IMR-90 (cell line): ENCODE results near the gene CES4A. TPM values are rescaled to one million over a fixed set of nuclear protein-coding genes. Genes with fewer than 3 reads are reported as not detected.

Source experiments
- ATAC-seq: fragments of 200-7000 bp; cut with Tn5 transposase; 2 replicates; pipeline ENCODE4 v1.9.1; 2020; ENCODE audit warnings: low read depth, mild to moderate bottlenecking, moderate library complexity
- BruUV-seq: library from RNA; stranded (reverse); fragments of 400-500 nt; replicated peaks from 2 replicates; lab custom pipeline; 2021; lab: Mats Ljungman, UMichigan
- CTCF ChIA-PET: fragments of 300-600 bp; formaldehyde crosslinking; extraction: SDS; loops from one replicate; lab custom pipeline; 2021; ENCODE audit warnings: antibody characterized with exemption; lab: Yijun Ruan, JAX
- POLR2A ChIA-PET: fragments of 300-600 bp; sonication (Branson Sonifier 250); formaldehyde crosslinking; loops from one replicate; lab custom pipeline; 2022; ENCODE audit warnings: antibody characterized with exemption; ENCODE audit not compliant: unreplicated experiment; lab: Charles Lee
- DNase-seq: peaks from one replicate; pipeline ENCODE4 v3.0.0; 2013
- H2AFZ ChIP-seq: replicated peaks from 2 replicates; pipeline ENCODE3; 2013; ENCODE audit warnings: low read length, mild to moderate bottlenecking; ENCODE audit not compliant: poor library complexity
- H2AK5ac ChIP-seq: 2 replicates; pipeline ENCODE4 v1.6.1; 2013; ENCODE audit warnings: low read depth, low read length, inconsistent platforms
- H2AK9ac ChIP-seq: replicated peaks from 2 replicates; pipeline ENCODE3; 2013; ENCODE audit warnings: mild to moderate bottlenecking, low read depth, low read length, moderate library complexity; ENCODE audit not compliant: poor library complexity
- H2BK120ac ChIP-seq: 2 replicates; pipeline ENCODE4 v1.6.1; 2013; ENCODE audit warnings: low read depth, low read length, inconsistent platforms
- H2BK15ac ChIP-seq: 3 replicates; pipeline ENCODE4 v1.6.1; 2013; ENCODE audit warnings: low read depth, low read length, inconsistent platforms
- H2BK20ac ChIP-seq: 2 replicates; pipeline ENCODE4 v1.6.1; 2013; ENCODE audit warnings: low read depth, mild to moderate bottlenecking, inconsistent platforms, low read length, moderate library complexity
- H2BK5ac ChIP-seq: 2 replicates; pipeline ENCODE4 v1.6.1; 2013; ENCODE audit warnings: mild to moderate bottlenecking, low read depth, low read length, inconsistent platforms; ENCODE audit not compliant: poor library complexity, severe bottlenecking
- H3K14ac ChIP-seq: replicated peaks from 2 replicates; pipeline ENCODE4 v1.6.1; 2013; ENCODE audit warnings: low read depth, low read length, inconsistent platforms
- H3K18ac ChIP-seq: 2 replicates; pipeline ENCODE4 v1.6.1; 2013; ENCODE audit warnings: low read depth, low read length, control low read depth
- H3K23ac ChIP-seq: 2 replicates; pipeline ENCODE4 v1.6.1; 2013; ENCODE audit warnings: low read depth, low read length, inconsistent platforms
- H3K27ac ChIP-seq: 2 replicates; pipeline ENCODE4 v1.5.1; 2013; ENCODE audit warnings: mild to moderate bottlenecking, control low read depth, low read length; ENCODE audit not compliant: insufficient read depth
- H3K27me3 ChIP-seq: 2 replicates; pipeline ENCODE4 v1.6.1; 2013; ENCODE audit warnings: low read length; ENCODE audit not compliant: control insufficient read depth, insufficient read depth
- H3K36me3 ChIP-seq: 2 replicates; pipeline ENCODE4 v1.6.1; 2013; ENCODE audit warnings: low read length, mixed read lengths; ENCODE audit not compliant: control insufficient read depth, insufficient read depth
- H3K4ac ChIP-seq: 2 replicates; pipeline ENCODE4 v1.6.1; 2013; ENCODE audit warnings: low read depth, low read length, inconsistent platforms
- H3K4me1 ChIP-seq: 2 replicates; pipeline ENCODE4 v1.6.1; 2013; ENCODE audit warnings: low read length, mixed read lengths; ENCODE audit not compliant: control insufficient read depth, insufficient read depth
- H3K4me2 ChIP-seq: 2 replicates; pipeline ENCODE4 v1.6.1; 2013; ENCODE audit warnings: low read depth, mild to moderate bottlenecking, control low read depth, low read length, moderate library complexity
- H3K4me3 ChIP-seq: 2 replicates; pipeline ENCODE4 v1.5.1; 2013; ENCODE audit warnings: low read depth, mild to moderate bottlenecking, control low read depth, low read length, moderate library complexity; ENCODE audit not compliant: insufficient read depth
- H3K56ac ChIP-seq: 2 replicates; pipeline ENCODE4 v1.6.1; 2013; ENCODE audit warnings: low read length, inconsistent platforms; ENCODE audit not compliant: insufficient read depth; ENCODE audit errors: extremely low read depth
- H3K79me1 ChIP-seq, 2 experiments: 2 replicates each; pipeline ENCODE4 v1.6.1; 2013; ENCODE audit warnings: low read length in 2 of 2, inconsistent platforms in 1 of 2, low read depth in 1 of 2
- H3K9ac ChIP-seq: 2 replicates; pipeline ENCODE4 v1.6.1; 2013; ENCODE audit warnings: low read depth, low read length, control low read depth
- H3K9me1 ChIP-seq: 2 replicates; pipeline ENCODE4 v1.6.1; 2013; ENCODE audit warnings: low read length, inconsistent platforms; ENCODE audit not compliant: insufficient read depth
- H3K9me3 ChIP-seq: 2 replicates; pipeline ENCODE4 v1.6.1; 2013; ENCODE audit warnings: low read length; ENCODE audit not compliant: control insufficient read depth, insufficient read depth
- H4K20me1 ChIP-seq: 2 replicates; pipeline ENCODE4 v1.6.1; 2013; ENCODE audit warnings: low read length, inconsistent platforms; ENCODE audit not compliant: insufficient read depth
- H4K5ac ChIP-seq: 2 replicates; pipeline ENCODE4 v1.6.1; 2013; ENCODE audit warnings: mild to moderate bottlenecking, low read depth, low read length, control low read depth
- H4K8ac ChIP-seq, 2 experiments: 2 replicates each; pipeline ENCODE4 v1.6.1; 2013; ENCODE audit warnings: low read depth in 2 of 2, low read length in 2 of 2, control low read depth in 1 of 2, inconsistent platforms in 1 of 2
- H4K91ac ChIP-seq: 2 replicates; pipeline ENCODE4 v1.6.1; 2013; ENCODE audit warnings: low read depth, low read length, inconsistent platforms; ENCODE audit not compliant: insufficient read depth
- FOS ChIP-seq: fragments of 150-350 bp; IDR thresholded peaks from 2 replicates; pipeline ENCODE4 v1.6.1; 2016; ENCODE audit warnings: low read depth, low read length
- WGBS, 2 experiments: methylation state at CpG; one replicate each; pipeline versions ENCODE4 v1.1.5 to v1.1.7; 2013; ENCODE audit warnings: missing lambda C conversion rate in 2 of 2; ENCODE audit not compliant: insufficient read length in 1 of 2; ENCODE audit errors: extremely low coverage in 2 of 2; 5-methylcytosine and 5-hydroxymethylcytosine counted together
- dilution Hi-C: fragments of 300-500 bp; cut with HindIII; formaldehyde crosslinking; loops from one replicate; pipeline ENCODE4 v1.14.3; 2018; ENCODE audit warnings: low sequenced_read_pairs; ENCODE audit not compliant: unreplicated experiment
- in situ Hi-C: fragments of 300-500 bp; cut with MboI; formaldehyde crosslinking; loops from 3 replicates; pipeline ENCODE4 v1.14.3; 2019; ENCODE audit warnings: low sequenced_read_pairs, inconsistent platforms, mixed read lengths
- intact Hi-C: fragments of 100-400 bp; cut with micrococcal nuclease; formaldehyde crosslinking; loops from 2 replicates; pipeline ENCODE4 v1.10.0; 2022
- polyA plus RNA-seq, 3 experiments: library from polyadenylated mRNA; depleted of rRNA; stranded (reverse); fragments of >200 nt; gene quantifications; 2 replicates each; pipeline ENCODE4 v1.2.3, GENCODE V29; 2012; ENCODE audit warnings: low replicate concordance in 1 of 3
- total RNA-seq: library from RNA; depleted of rRNA; stranded (reverse); fragments of >200 nt; gene quantifications from 2 replicates; pipeline ENCODE4 v1.2.3, GENCODE V29; 2012

The CES4A gene
- total and polyA plus RNA-seq, 2 of the 4 experiments (the other 2 are of a cell fraction), result 0.72 to 4.7 TPM

GRCh38 chr16:66984892-66985311, 3.5 kb upstream of the CES4A start:
- Histone ChIP-seq H3K36me3 (no peaks in the 10 kb centered on the region), H4K5ac (no peak overlapping the region), H3K9me1 (peaks cover 4% of the 10 kb centered on the region; the same call in 1 of the 2 replicates), H3K27ac (no peak overlapping the region), H2BK15ac (no peak overlapping the region), H3K14ac (no peak overlapping the region), H4K8ac (no peak overlapping the region), H3K23ac (no peak overlapping the region), H3K27me3 (no peaks in the 10 kb centered on the region), H2BK120ac (no peak overlapping the region), H2AK9ac (peak overlapping the region; percentile 5), H3K9ac (no peak overlapping the region), H2AFZ (no peak overlapping the region), H3K79me1 (no peaks in the 10 kb centered on the region), H3K4ac (no peak overlapping the region), H3K4me1 (peaks cover 4% of the 10 kb centered on the region), H3K9me3 (no peaks in the 10 kb centered on the region), H3K4me2 (no peak overlapping the region), H2BK5ac (no peak overlapping the region), H3K4me3 (no peak overlapping the region), H4K91ac (no peak overlapping the region), H2BK20ac (no peak overlapping the region), H4K20me1 (no peaks in the 10 kb centered on the region), H3K56ac (no peak overlapping the region), H3K18ac (no peak overlapping the region), H2AK5ac (no peak overlapping the region)
- in situ Hi-C loops (no loop called here), dilution Hi-C loops (no loop called here), intact Hi-C loops (no loop called here)
- DNase-seq (no peak), ATAC-seq (no peak)
- TF ChIP-seq FOS, result no peak
- BruUV-seq, result no TSS peak
- POLR2A ChIA-PET, result no interaction called here
- WGBS, 2 experiments, result 100% methylated on average over 2 of the region's 4 CpGs; no CpG with 5 or more reads in 1 of the 2 experiments
- CTCF ChIA-PET, result no interaction called here
